A549 (cell line): ENCODE results near the gene PCDH20. TPM values are rescaled to one million over a fixed set of nuclear protein-coding genes. Genes with fewer than 3 reads are reported as not detected.

ENCODE experiments used
- ATAC-seq, 2 experiments: fragments of 200-7000 bp in 1 of 2; fragments of >200 bp in 1 of 2; cut with Nextera tagmentation in 1 of 2; cut with Tn5 transposase in 1 of 2; 3 replicates each; pipeline versions ENCODE4 v1.8.0 to v1.9.1; 2018 to 2020; ENCODE audit warnings: mild to moderate bottlenecking in 1 of 2, moderate library complexity in 1 of 2
- CTCF ChIA-PET: fragments of 300-600 bp; sonication (Branson Sonifier 250); formaldehyde crosslinking; extraction: SDS; loops from one replicate; lab custom pipeline; 2021; ENCODE audit warnings: antibody characterized with exemption, inconsistent platforms; lab: Yijun Ruan, JAX
- POLR2A ChIA-PET: fragments of 350-600 bp; formaldehyde crosslinking; extraction: SDS; loops from one replicate; lab custom pipeline; 2021; ENCODE audit warnings: antibody characterized with exemption, inconsistent platforms; lab: Yijun Ruan, JAX
- DNase-seq, 2 experiments: peaks; one replicate each; pipeline versions ENCODE4 v3.0.0 to v3.0.0-alpha.2; 2011 to 2016; ENCODE audit warnings: low read depth in 1 of 2, low spot score in 1 of 2
- FAIRE-seq: peaks from 2 replicates; lab custom pipeline; 2011; peaks lifted over from hg19 to GRCh38; lab: Jason Lieb, UNC
- H3K27ac ChIP-seq, 2 experiments: fragments of >200 bp; sonication (Bioruptor Twin); formaldehyde crosslinking; 3 replicates each; pipeline ENCODE4 v1.5.1; 2016 to 2017
- H3K4me1 ChIP-seq: fragments of >200 bp; sonication (Bioruptor Twin); formaldehyde crosslinking; 3 replicates; pipeline ENCODE4 v1.6.1; 2016
- H3K4me2 ChIP-seq: fragments of >200 bp; sonication (Bioruptor Twin); formaldehyde crosslinking; 3 replicates; pipeline ENCODE4 v1.6.1; 2016
- H3K4me3 ChIP-seq: fragments of >200 bp; sonication (Bioruptor Twin); formaldehyde crosslinking; 3 replicates; pipeline ENCODE4 v1.5.1; 2016
- H3K9me3 ChIP-seq: fragments of >200 bp; sonication (Bioruptor Twin); formaldehyde crosslinking; 3 replicates; pipeline ENCODE4 v1.6.1; 2016
- CBX8 ChIP-seq: fragments of 200-600 bp; sonication (generic); IDR thresholded peaks from 2 replicates; pipeline ENCODE4 v1.6.1; 2016
- CEBPB ChIP-seq, 2 experiments: fragments of >200 bp in 1 of 2; sonication (Bioruptor Twin) in 1 of 2; formaldehyde crosslinking in 1 of 2; IDR thresholded peaks; 2 replicates each; pipeline ENCODE4 v1.6.1; 2012 to 2016
- FOSL2 ChIP-seq, 2 experiments: fragments of 450-650 bp in 1 of 2; fragments of >200 bp in 1 of 2; sonication (Bioruptor Twin) in 1 of 2; formaldehyde crosslinking; IDR thresholded peaks; 2 replicates each; pipeline versions ENCODE4 v1.5.0 to v1.6.1; 2016 to 2020; ENCODE audit warnings: mild to moderate bottlenecking in 1 of 2, moderate library complexity in 1 of 2
- polyA plus RNA-seq, 4 experiments: library from polyadenylated mRNA; depleted of rRNA in 3 of 4; stranded (reverse); fragments of >200 nt; fragmentation: RNase III in 1 of 4; extraction: RNeasy Plus Mini Kit Qiagen cat#74134 plus additional on column Dnase treatment in 1 of 4; gene quantifications; 2 replicates in 3 of 4; 3 replicates in 1 of 4; pipeline ENCODE4 v1.2.3, GENCODE V29; 2011 to 2017

Gene PCDH20
- polyA plus RNA-seq, 2 of the 4 experiments (the other 2 are of a cell fraction), result 0.04 TPM; not detected in 1

GRCh38 chr13:61362522-61362921, 53.1 kb downstream of the PCDH20 start:
- TF ChIP-seq FOSL2 (IDR thresholded peaks at IDR 0.05) (no peak), FOSL2 (CRISPR knock-in tag; IDR thresholded peaks at IDR 0.05) (no peak), CBX8 (no peak), CEBPB (IDR thresholded peaks at IDR 0.05) (no peak)
- Histone ChIP-seq H3K27ac (no peak overlapping the region), H3K9me3 (no peaks in the 10 kb centered on the region), H3K4me2 (no peak overlapping the region), H3K4me1 (no peaks in the 10 kb centered on the region), H3K4me3 (no peak overlapping the region)
- no peak for DNase-seq
- FAIRE-seq, result no peak
- ChIA-PET POLR2A (no interaction called here), CTCF (no interaction called here)
- ATAC-seq, result no peak
